Tibial nerve (tissue), 4 donors: ENCODE measurements around the gene SCUBE3. TPM values are rescaled to one million over a fixed set of nuclear protein-coding genes. Genes with fewer than 3 reads are reported as not detected.

Experiments used
- DNase-seq, 2 donors: peaks; one replicate each; pipeline ENCODE4 v3.0.0-alpha.2; 2019; ENCODE audit warnings: low spot score in 2 of 2
- H3K27ac ChIP-seq, 4 donors: fragments of 200-600 bp; sonication (generic) in 3 of 4; one replicate each; pipeline ENCODE4 v1.5.1; 2017 to 2019; ENCODE audit warnings: mild to moderate bottlenecking in 1 of 4
- H3K27me3 ChIP-seq, 2 donors: fragments of 200-600 bp; sonication (generic) in 1 of 2; one replicate each; pipeline versions ENCODE4 v1.5.1 to v1.6.0; 2017 to 2019
- H3K36me3 ChIP-seq, 3 donors: fragments of 200-600 bp; sonication (generic); one replicate each; pipeline ENCODE4 v1.5.1; 2018 to 2019
- H3K4me1 ChIP-seq, 4 donors: fragments of 200-600 bp; sonication (generic) in 3 of 4; one replicate each; pipeline ENCODE4 v1.5.1; 2017 to 2019
- H3K4me3 ChIP-seq, 4 donors: fragments of 200-600 bp; sonication (generic) in 3 of 4; one replicate each; pipeline ENCODE4 v1.5.1; 2017 to 2019; ENCODE audit warnings: mild to moderate bottlenecking in 1 of 4, moderate library complexity in 1 of 4
- H3K9me3 ChIP-seq, 4 donors: fragments of 200-600 bp; sonication (generic) in 3 of 4; one replicate each; pipeline ENCODE4 v1.5.1; 2017 to 2019
- EP300 ChIP-seq, 2 donors: sonication (generic); formaldehyde crosslinking; IDR thresholded peaks; one replicate each; pipeline ENCODE4 v1.6.1; 2017; ENCODE audit warnings: antibody characterized with exemption in 2 of 2, mild to moderate bottlenecking in 1 of 2
- POLR2A ChIP-seq, 2 donors: fragments of 450-650 bp; IDR thresholded peaks; one replicate each; pipeline ENCODE4 v1.6.1; 2017; ENCODE audit warnings: antibody characterized with exemption in 2 of 2, mild to moderate bottlenecking in 2 of 2, moderate library complexity in 2 of 2
- WGBS, 2 donors: methylation state at CpG; one replicate each; pipeline ENCODE4 v1.1.5; 2018; 5-methylcytosine and 5-hydroxymethylcytosine counted together
- total RNA-seq, 4 donors: library from RNA; depleted of rRNA; stranded (reverse); fragments of >200 nt; gene quantifications; one replicate each; pipeline ENCODE4 v1.1.0, GENCODE V29; 2016
- TF ChIP-seq, protein P1 (sequence below), 5 experiments: fragments of 200-600 bp in 3 of 5; fragments of 450-650 bp in 2 of 5; sonication (generic) in 3 of 5; IDR thresholded peaks; one replicate each; pipeline ENCODE4 v1.5.1; 2016 to 2019; ENCODE audit warnings: antibody characterized with exemption in 5 of 5, mild to moderate bottlenecking in 3 of 5, moderate library complexity in 2 of 5

Gene SCUBE3
- total RNA-seq, 4 donors from 2014 or later = 0.30 to 1.3 (median 0.50) TPM

DNA sequence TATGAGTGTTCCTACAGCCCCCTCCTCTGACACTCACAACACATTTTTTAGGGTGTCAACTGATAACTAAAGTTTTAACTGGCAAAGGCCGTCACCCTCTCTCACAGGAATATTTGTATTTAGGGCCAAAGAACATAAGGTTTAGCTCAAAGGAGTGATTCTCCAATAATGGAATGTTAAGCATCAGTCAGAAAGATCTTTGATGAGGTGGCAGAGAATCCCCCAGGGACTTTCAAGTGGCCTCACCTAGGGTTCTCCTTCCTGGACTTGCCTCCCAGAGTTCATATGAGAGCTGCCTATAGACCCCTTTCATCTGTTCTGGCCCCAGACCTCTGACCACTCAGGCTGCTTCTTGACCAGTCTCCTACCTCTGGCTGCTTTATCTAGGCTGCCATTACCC lies 7.4 kb upstream of the SCUBE3 start:
- Histone ChIP-seq H3K36me3 (no peaks in the 10 kb centered on the region), H3K4me1 (peaks cover 0 to 17% (median 0%) of the 10 kb centered on the region in 4 donors), H3K27ac (no peak overlapping the region), H3K27me3 (peaks cover 0 to 29% of the 10 kb centered on the region in 2 donors), H3K4me3 (no peak overlapping the region), H3K9me3 (no peaks in the 10 kb centered on the region)
- TF ChIP-seq, protein P1, sequence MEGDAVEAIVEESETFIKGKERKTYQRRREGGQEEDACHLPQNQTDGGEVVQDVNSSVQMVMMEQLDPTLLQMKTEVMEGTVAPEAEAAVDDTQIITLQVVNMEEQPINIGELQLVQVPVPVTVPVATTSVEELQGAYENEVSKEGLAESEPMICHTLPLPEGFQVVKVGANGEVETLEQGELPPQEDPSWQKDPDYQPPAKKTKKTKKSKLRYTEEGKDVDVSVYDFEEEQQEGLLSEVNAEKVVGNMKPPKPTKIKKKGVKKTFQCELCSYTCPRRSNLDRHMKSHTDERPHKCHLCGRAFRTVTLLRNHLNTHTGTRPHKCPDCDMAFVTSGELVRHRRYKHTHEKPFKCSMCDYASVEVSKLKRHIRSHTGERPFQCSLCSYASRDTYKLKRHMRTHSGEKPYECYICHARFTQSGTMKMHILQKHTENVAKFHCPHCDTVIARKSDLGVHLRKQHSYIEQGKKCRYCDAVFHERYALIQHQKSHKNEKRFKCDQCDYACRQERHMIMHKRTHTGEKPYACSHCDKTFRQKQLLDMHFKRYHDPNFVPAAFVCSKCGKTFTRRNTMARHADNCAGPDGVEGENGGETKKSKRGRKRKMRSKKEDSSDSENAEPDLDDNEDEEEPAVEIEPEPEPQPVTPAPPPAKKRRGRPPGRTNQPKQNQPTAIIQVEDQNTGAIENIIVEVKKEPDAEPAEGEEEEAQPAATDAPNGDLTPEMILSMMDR (IDR thresholded peaks at IDR 0.05) = no peak
- no peak for TF ChIP-seq POLR2A (IDR thresholded peaks at IDR 0.05)
- TF ChIP-seq EP300 (IDR thresholded peaks at IDR 0.05) = no peak
- DNase-seq = no peak
- WGBS, 2 donors = 92 to 93% methylated on average over 1 of the region's 1 CpG

DNA sequence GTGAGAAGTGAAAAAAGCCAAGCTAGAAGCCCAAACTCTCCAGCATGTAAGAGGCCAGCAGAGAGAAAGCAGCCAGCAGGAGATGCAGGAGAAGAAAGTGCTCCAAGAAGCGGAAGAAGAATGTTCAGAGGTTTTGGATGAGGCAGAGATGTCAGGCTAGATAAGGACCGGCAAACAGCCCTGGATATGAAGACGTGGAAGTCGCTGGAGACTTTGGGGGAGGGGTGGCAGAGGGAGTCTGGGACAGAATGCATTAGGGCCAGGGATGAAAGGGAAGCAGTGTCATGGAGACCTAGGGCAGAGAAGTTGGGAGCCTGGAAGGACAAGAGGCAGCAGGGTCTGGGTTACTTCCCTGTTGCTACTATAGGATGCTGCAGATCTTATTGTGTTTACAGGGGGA lies 5.3 kb upstream of the SCUBE3 start:
- WGBS, 2 donors = 33 to 42% methylated on average over 4 of the region's 4 CpGs
- peaks cover 0 to 9% (median 4%) of the 10 kb centered on the region in 4 donors for H3K4me1 ChIP-seq
- no peaks in the 10 kb centered on the region for H3K36me3 ChIP-seq
- TF ChIP-seq POLR2A (IDR thresholded peaks at IDR 0.05) (no peak), EP300 (IDR thresholded peaks at IDR 0.05) (no peak)
- TF ChIP-seq, protein P1 (IDR thresholded peaks at IDR 0.05) = no peak
- H3K27ac ChIP-seq = no peak overlapping the region
- no peaks in the 10 kb centered on the region for H3K9me3 ChIP-seq
- H3K27me3 ChIP-seq = peaks cover 0 to 50% of the 10 kb centered on the region in 2 donors
- H3K4me3 ChIP-seq = no peak overlapping the region
- DNase-seq = no peak

DNA sequence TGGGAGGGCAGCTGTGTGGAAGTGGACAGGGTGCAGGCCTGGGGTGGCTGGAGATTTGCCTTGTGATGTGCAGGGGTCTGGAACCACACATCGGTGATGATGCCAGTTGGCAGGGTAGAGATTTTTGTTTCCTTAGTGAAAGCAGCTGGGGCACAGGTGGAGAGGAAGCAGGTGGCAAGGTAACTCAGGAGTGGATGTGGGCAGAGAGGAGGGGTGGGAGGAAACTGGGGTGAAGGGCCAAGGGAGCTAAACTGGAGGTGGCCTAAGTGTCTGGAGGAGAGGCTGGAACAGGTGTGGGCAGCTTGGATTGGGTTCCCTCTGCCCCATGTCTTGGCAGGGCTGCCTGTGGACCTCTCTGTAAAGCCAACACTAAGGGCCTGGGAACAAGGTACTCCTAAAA lies 4.7 kb upstream of the SCUBE3 start:
- no peaks in the 10 kb centered on the region for H3K36me3 ChIP-seq
- TF ChIP-seq, protein P1 (IDR thresholded peaks at IDR 0.05) = no peak
- TF ChIP-seq EP300 (IDR thresholded peaks at IDR 0.05) (no peak), POLR2A (IDR thresholded peaks at IDR 0.05) (no peak)
- peaks cover 0 to 55% of the 10 kb centered on the region in 2 donors for H3K27me3 ChIP-seq
- H3K4me1 ChIP-seq = peaks cover 0 to 14% (median 10%) of the 10 kb centered on the region in 4 donors
- no peak overlapping the region for H3K27ac ChIP-seq
- no peaks in the 10 kb centered on the region for H3K9me3 ChIP-seq
- H3K4me3 ChIP-seq = no peak overlapping the region
- no peak for DNase-seq
- 61 to 78% methylated on average over 1 of the region's 1 CpG for WGBS, 2 donors

DNA sequence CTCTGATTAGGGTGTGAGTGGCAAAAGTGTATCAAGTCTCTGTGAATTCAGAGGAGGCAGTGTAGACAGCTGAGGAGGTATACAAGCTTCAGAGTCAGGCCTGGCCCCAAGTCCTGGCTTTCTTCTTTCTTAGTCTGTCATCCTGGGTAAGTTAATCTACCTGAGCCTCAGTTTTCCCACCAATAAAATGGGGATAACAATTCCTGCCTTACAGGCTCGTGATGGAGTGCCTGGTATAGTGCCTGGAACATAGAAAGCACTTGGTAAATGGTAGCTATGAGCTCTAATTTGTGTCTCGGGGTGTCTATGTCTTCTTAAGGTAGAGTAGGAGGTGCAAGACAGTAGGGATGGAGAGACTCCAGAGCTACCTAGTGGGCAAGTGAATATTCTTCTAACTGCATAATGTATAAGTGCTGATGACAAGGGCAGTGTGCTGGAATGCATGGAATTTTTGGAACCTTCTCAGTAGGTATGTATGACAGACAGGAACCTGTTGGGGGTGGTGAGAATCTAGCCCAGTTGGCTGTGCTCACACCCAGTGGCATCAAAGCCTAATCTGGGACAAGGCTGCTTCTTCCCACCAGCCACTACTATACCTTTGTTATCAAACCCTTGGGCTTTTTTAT lies 4.0 kb upstream of the SCUBE3 start:
- 88 to 90% methylated on average over 2 of the region's 2 CpGs for WGBS, 2 donors
- no peak for TF ChIP-seq EP300 (IDR thresholded peaks at IDR 0.05)
- TF ChIP-seq, protein P1 (IDR thresholded peaks at IDR 0.05) = no peak
- no peak for TF ChIP-seq POLR2A (IDR thresholded peaks at IDR 0.05)
- Histone ChIP-seq H3K9me3 (no peaks in the 10 kb centered on the region), H3K4me1 (peaks cover 0 to 20% (median 15%) of the 10 kb centered on the region in 4 donors), H3K27ac (no peak overlapping the region), H3K27me3 (peaks cover 0 to 61% of the 10 kb centered on the region in 2 donors), H3K4me3 (no peak overlapping the region), H3K36me3 (no peaks in the 10 kb centered on the region)
- DNase-seq = no peak

DNA sequence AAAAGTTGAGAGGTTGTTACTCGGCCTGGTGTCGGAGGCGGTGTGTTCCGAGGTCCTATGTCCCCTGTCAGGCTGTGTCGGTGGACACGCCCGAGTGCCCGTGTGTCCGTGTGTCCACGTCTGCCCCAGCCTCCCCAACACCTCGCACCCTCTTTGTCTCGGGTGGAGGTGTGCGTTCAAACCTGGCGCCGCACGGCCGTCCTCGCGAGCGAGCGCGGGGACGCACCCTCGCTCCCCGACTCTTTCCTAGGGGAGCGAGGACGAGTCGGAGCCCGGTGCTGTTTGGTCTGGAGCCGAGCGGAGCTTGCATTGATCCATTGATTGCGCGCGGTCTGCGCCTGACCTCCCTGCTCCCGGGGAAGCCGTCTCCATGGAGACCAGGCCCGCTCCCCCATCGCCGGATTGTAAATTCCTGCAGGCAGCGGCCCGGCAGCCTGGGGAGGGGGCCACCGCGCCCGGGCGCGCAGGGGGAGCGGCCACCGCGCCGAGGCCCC lies 411 bp upstream of the SCUBE3 start:
- H3K4me1 ChIP-seq = peaks cover 0 to 48% (median 17%) of the 10 kb centered on the region in 4 donors
- H3K4me3 ChIP-seq = peak overlapping the region; percentile 36 to 59 (median 41)
- H3K27ac ChIP-seq = no peak overlapping the region
- 6 to 10% methylated on average over 40 to 49 of the region's 51 CpGs for WGBS, 2 donors
- no peaks in the 10 kb centered on the region for H3K9me3 ChIP-seq
- DNase-seq = no peak
- H3K36me3 ChIP-seq = no peaks in the 10 kb centered on the region
- TF ChIP-seq EP300 (IDR thresholded peaks at IDR 0.05) (no peak), POLR2A (IDR thresholded peaks at IDR 0.05) (no peak)
- TF ChIP-seq, protein P1 (IDR thresholded peaks at IDR 0.05) = no peak
- H3K27me3 ChIP-seq = peaks cover 0 to 75% of the 10 kb centered on the region in 2 donors
